PC-3 (cell line): ENCODE data around the gene TAF4. TPM values are rescaled to one million over a fixed set of nuclear protein-coding genes. Genes with fewer than 3 reads are reported as not detected.

Experiments used
- ATAC-seq: fragments of 200-7000 bp; cut with Tn5 transposase; 2 replicates; pipeline ENCODE4 v1.9.1; 2020; ENCODE audit warnings: mild to moderate bottlenecking, moderate library complexity
- BruUV-seq: library from RNA; stranded (reverse); fragments of 400-500 nt; replicated peaks from 2 replicates; lab custom pipeline; 2021; lab: Mats Ljungman, UMichigan
- CTCF ChIA-PET: fragments of 300-600 bp; sonication (Branson Sonifier 250); formaldehyde crosslinking; loops from one replicate; lab custom pipeline; 2022; ENCODE audit warnings: antibody characterized with exemption; lab: Charles Lee
- POLR2A ChIA-PET: fragments of 300-600 bp; sonication (Branson Sonifier 250); formaldehyde crosslinking; loops from one replicate; lab custom pipeline; 2022; ENCODE audit warnings: antibody characterized with exemption; ENCODE audit not compliant: unreplicated experiment; lab: Charles Lee
- DNase-seq: peaks from one replicate; pipeline ENCODE4 v3.0.0-alpha.2; 2015
- H2AFZ ChIP-seq: fragments of 300-600 bp; sonication (generic); 2 replicates; pipeline ENCODE4 v1.6.0; 2016; ENCODE audit warnings: antibody characterized with exemption, low read length
- H3F3A ChIP-seq: fragments of 300-600 bp; sonication (generic); one replicate; pipeline ENCODE4 v1.6.0; 2017; ENCODE audit warnings: antibody characterized with exemption, low read length, control low read depth, mild to moderate bottlenecking; ENCODE audit not compliant: unreplicated experiment
- H3K27ac ChIP-seq: fragments of 300-600 bp; sonication (generic); 2 replicates; pipeline ENCODE4 v1.5.1; 2016; ENCODE audit warnings: mild to moderate bottlenecking, low read length
- H3K27me3 ChIP-seq: fragments of 300-600 bp; sonication (generic); 2 replicates; pipeline ENCODE4 v1.6.1; 2016; ENCODE audit warnings: low read length, mixed read lengths
- H3K36me3 ChIP-seq: fragments of 300-600 bp; sonication (generic); 2 replicates; pipeline ENCODE4 v1.6.1; 2016; ENCODE audit warnings: low read depth, mixed run types, low read length, mixed read lengths
- H3K4me1 ChIP-seq: fragments of 300-600 bp; sonication (generic); 2 replicates; pipeline ENCODE4 v1.5.1; 2016; ENCODE audit warnings: low read length; ENCODE audit not compliant: insufficient read depth
- H3K4me2 ChIP-seq: fragments of 300-600 bp; sonication (generic); 2 replicates; pipeline ENCODE4 v1.6.0; 2016; ENCODE audit warnings: low read length
- H3K4me3 ChIP-seq: fragments of 300-600 bp; sonication (generic); 2 replicates; pipeline ENCODE4 v1.5.1; 2016; ENCODE audit warnings: mild to moderate bottlenecking, low read length, mixed read lengths
- H3K79me2 ChIP-seq: fragments of 300-600 bp; sonication (generic); 2 replicates; pipeline ENCODE4 v1.6.1; 2017; ENCODE audit warnings: low read length, mixed read lengths
- H3K9ac ChIP-seq: fragments of 300-600 bp; sonication (generic); 2 replicates; pipeline ENCODE4 v1.6.0; 2016; ENCODE audit warnings: mild to moderate bottlenecking, low read length
- H3K9me2 ChIP-seq: fragments of 300-600 bp; sonication (generic); replicated peaks from 2 replicates; pipeline ENCODE4 v1.6.1; 2016; ENCODE audit warnings: mixed run types, low read length, mixed read lengths
- H3K9me3 ChIP-seq: fragments of 300-600 bp; sonication (generic); 2 replicates; pipeline ENCODE4 v1.6.1; 2016; ENCODE audit warnings: low read length, mixed read lengths
- H4K20me1 ChIP-seq: fragments of 300-600 bp; sonication (generic); 2 replicates; pipeline ENCODE4 v1.6.1; 2016; ENCODE audit warnings: low read length, mixed read lengths
- CTCF ChIP-seq: fragments of 300-600 bp; sonication (generic); conservative IDR thresholded peaks from 2 replicates; pipeline ENCODE4 v1.5.1; 2017; ENCODE audit warnings: antibody characterized with exemption, low read depth, mild to moderate bottlenecking, low read length
- EZH2 ChIP-seq: fragments of 300-600 bp; sonication (generic); IDR thresholded peaks from one replicate; pipeline ENCODE4 v1.6.1; 2017; ENCODE audit warnings: antibody characterized with exemption, mild to moderate bottlenecking, low read length; ENCODE audit not compliant: unreplicated experiment
- EZH2phosphoT487 ChIP-seq: fragments of 300-600 bp; sonication (generic); IDR thresholded peaks from 2 replicates; pipeline ENCODE4 v1.6.1; 2018; ENCODE audit warnings: mild to moderate bottlenecking, antibody characterized with exemption, low read length, borderline replicate concordance
- intact Hi-C: fragments of 100-400 bp; cut with micrococcal nuclease; formaldehyde crosslinking; loops from 2 replicates; pipeline ENCODE4 v1.9.0; 2023
- total RNA-seq: library from RNA; depleted of rRNA; stranded (reverse); fragments of >200 nt; gene quantifications from 2 replicates; pipeline ENCODE4 v1.2.3, GENCODE V29; 2014

TAF4 gene
- total RNA-seq, 1 experiment from 2014 or later: 9.6 TPM

DNA sequence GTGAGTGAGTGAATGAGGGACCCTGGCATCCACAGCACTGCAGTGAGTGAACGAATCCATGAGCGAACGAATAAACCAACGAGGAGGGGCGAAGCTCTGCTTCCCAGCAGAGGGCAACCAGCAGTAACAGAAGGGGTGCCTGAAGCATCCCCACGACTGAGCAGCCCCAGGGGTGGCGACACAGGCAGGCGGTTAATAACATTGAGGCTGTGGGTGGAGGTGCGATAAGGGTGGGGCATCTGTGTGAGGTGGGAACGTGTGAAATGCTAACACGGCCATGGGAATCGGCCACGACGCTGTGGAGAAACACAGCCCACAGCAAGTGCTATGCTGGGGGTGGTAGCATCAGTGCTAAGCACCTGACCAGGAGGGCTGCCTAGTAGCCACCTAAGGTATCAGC, 75.9 kb downstream of the TAF4 start:
- DNase-seq (no peak), ATAC-seq (no peak)
- POLR2A ChIA-PET: no interaction called here
- H2AFZ ChIP-seq: no peak overlapping the region
- H3F3A ChIP-seq: no peaks in the 10 kb centered on the region
- no peaks in the 10 kb centered on the region for H3K27me3 ChIP-seq
- H3K4me1 ChIP-seq: no peaks in the 10 kb centered on the region
- no peak overlapping the region for H3K4me3 ChIP-seq
- peaks cover 37% of the 10 kb centered on the region for H3K36me3 ChIP-seq
- no TSS peak for BruUV-seq
- intact Hi-C loops: no loop called here
- no peaks in the 10 kb centered on the region for H3K9me3 ChIP-seq
- no peaks in the 10 kb centered on the region for H3K9me2 ChIP-seq
- no peaks in the 10 kb centered on the region for H3K79me2 ChIP-seq
- H3K9ac ChIP-seq: no peak overlapping the region
- H4K20me1 ChIP-seq: no peaks in the 10 kb centered on the region
- H3K4me2 ChIP-seq: no peak overlapping the region
- H3K27ac ChIP-seq: no peak overlapping the region
- no peak for TF ChIP-seq EZH2
- no peak for TF ChIP-seq CTCF
- TF ChIP-seq EZH2phosphoT487: no peak
- CTCF ChIA-PET: no interaction called here

- Histone ChIP-seq H4K20me1 (no peaks in the 10 kb centered on the region), H3K4me3 (no peak overlapping the region), H3K27me3 (no peaks in the 10 kb centered on the region), H2AFZ (no peak overlapping the region), H3K4me2 (no peak overlapping the region), H3F3A (no peaks in the 10 kb centered on the region), H3K4me1 (no peaks in the 10 kb centered on the region), H3K9me2 (no peaks in the 10 kb centered on the region), H3K79me2 (no peaks in the 10 kb centered on the region), H3K9me3 (no peaks in the 10 kb centered on the region), H3K9ac (no peak overlapping the region), H3K27ac (no peak overlapping the region), H3K36me3 (peaks cover 27% of the 10 kb centered on the region)
- no peak for TF ChIP-seq EZH2
- no peak for TF ChIP-seq EZH2phosphoT487
- no peak for TF ChIP-seq CTCF
- ATAC-seq (no peak), DNase-seq (no peak)
- CTCF ChIA-PET: no interaction called here
- POLR2A ChIA-PET: no interaction called here
- no TSS peak for BruUV-seq
- intact Hi-C loops: no loop called here
Observed at GRCh38 chr20:61988665-61989064, 77.0 kb downstream of the TAF4 start.

DNA sequence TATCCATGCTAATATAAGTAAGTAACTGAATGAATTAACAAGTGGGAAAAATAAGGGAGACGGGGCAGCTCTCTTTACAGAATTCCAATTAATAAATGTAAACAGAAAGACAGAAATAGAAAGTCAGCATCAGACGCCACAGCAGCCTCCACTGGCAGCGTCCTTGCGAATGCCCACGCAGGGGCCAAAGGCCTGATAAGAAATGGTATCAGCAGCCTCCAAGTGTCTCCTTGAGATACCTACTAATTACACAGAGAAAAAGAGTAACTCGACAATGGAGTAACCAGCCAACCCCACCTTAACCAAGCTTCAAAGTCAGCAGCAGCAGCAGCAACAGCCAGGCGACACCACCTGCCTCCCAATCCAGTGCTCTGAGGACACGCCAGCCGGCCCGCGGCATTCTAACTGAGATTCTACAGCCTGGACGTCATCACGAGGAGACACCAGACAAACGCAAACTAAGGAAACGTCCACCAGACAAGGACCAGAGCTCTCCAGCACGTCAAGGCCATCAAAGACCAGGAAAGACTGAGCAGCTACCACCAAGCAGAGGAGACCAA, 78.8 kb downstream of the TAF4 start:
- ChIA-PET CTCF (no interaction called here), POLR2A (no interaction called here)
- Histone ChIP-seq H3K4me1 (no peaks in the 10 kb centered on the region), H3K4me3 (no peak overlapping the region), H3K27me3 (no peaks in the 10 kb centered on the region), H3K79me2 (no peaks in the 10 kb centered on the region), H3K4me2 (no peak overlapping the region), H3K9me3 (no peaks in the 10 kb centered on the region), H3K27ac (no peak overlapping the region), H3K9ac (no peak overlapping the region), H4K20me1 (no peaks in the 10 kb centered on the region), H2AFZ (no peak overlapping the region), H3F3A (no peaks in the 10 kb centered on the region), H3K36me3 (peaks cover 11% of the 10 kb centered on the region), H3K9me2 (no peaks in the 10 kb centered on the region)
- DNase-seq: no peak
- TF ChIP-seq EZH2: no peak
- no peak for TF ChIP-seq CTCF
- no peak for TF ChIP-seq EZH2phosphoT487
- intact Hi-C loops: no loop called here
- no peak for ATAC-seq
- BruUV-seq: no TSS peak
